ENCODE data around the gene EXD3.

Gene EXD3

GRCh38 chr9:137359850-137360249, 63.1 kb downstream of the EXD3 start:
- H3K4me3 ChIP-seq (ENCODE audit: extremely low read depth, insufficient read depth, low read length, poor library complexity, severe bottlenecking): no peak overlapping the region
- H3K36me3 ChIP-seq (ENCODE audit: control insufficient read depth, insufficient read depth, low read length): no peaks in the 10 kb centered on the region
- peaks cover 14% of the 10 kb centered on the region for H3K9me3 ChIP-seq (ENCODE audit: control insufficient read depth, low read length)
- no peak overlapping the region for H3K27ac ChIP-seq (ENCODE audit: low read depth, low read length, severe bottlenecking)
- WGBS, 2 experiments (ENCODE audit: insufficient coverage in 2 of 2): no CpG with 5 or more reads among the region's 5 CpGs
- no peaks in the 10 kb centered on the region for H3K4me1 ChIP-seq (ENCODE audit: control insufficient read depth, insufficient read depth, low read length, poor library complexity, severe bottlenecking)

- no peaks in the 10 kb centered on the region for H3K4me1 ChIP-seq (ENCODE audit: control insufficient read depth, insufficient read depth, low read length, poor library complexity, severe bottlenecking)
- 95% methylated on average over 7 to 10 of the region's 10 CpGs for WGBS, 2 experiments (ENCODE audit: insufficient coverage in 2 of 2)
- peaks cover 18% of the 10 kb centered on the region for H3K9me3 ChIP-seq (ENCODE audit: control insufficient read depth, low read length)
- H3K36me3 ChIP-seq (ENCODE audit: control insufficient read depth, insufficient read depth, low read length): no peaks in the 10 kb centered on the region
- no peak overlapping the region for H3K4me3 ChIP-seq (ENCODE audit: extremely low read depth, insufficient read depth, low read length, poor library complexity, severe bottlenecking)
- H3K27ac ChIP-seq (ENCODE audit: low read depth, low read length, severe bottlenecking): no peak overlapping the region
Measured at GRCh38 chr9:137358126-137358525, 64.8 kb downstream of the EXD3 start.

GRCh38 chr9:137357166-137357565, 65.8 kb downstream of the EXD3 start:
- 78 to 82% methylated on average over 3 to 4 of the region's 4 CpGs for WGBS, 2 experiments (ENCODE audit: insufficient coverage in 2 of 2)
- Histone ChIP-seq H3K9me3 (ENCODE audit: control insufficient read depth, low read length) (peaks cover 18% of the 10 kb centered on the region), H3K4me3 (ENCODE audit: extremely low read depth, insufficient read depth, low read length, poor library complexity, severe bottlenecking) (no peak overlapping the region), H3K36me3 (ENCODE audit: control insufficient read depth, insufficient read depth, low read length) (no peaks in the 10 kb centered on the region), H3K4me1 (ENCODE audit: control insufficient read depth, insufficient read depth, low read length, poor library complexity, severe bottlenecking) (no peaks in the 10 kb centered on the region), H3K27ac (ENCODE audit: low read depth, low read length, severe bottlenecking) (no peak overlapping the region)

- WGBS, 2 experiments (ENCODE audit: insufficient coverage in 2 of 2): 79 to 80% methylated on average over 12 to 16 of the region's 18 CpGs
- no peaks in the 10 kb centered on the region for H3K4me1 ChIP-seq (ENCODE audit: control insufficient read depth, insufficient read depth, low read length, poor library complexity, severe bottlenecking)
- no peaks in the 10 kb centered on the region for H3K36me3 ChIP-seq (ENCODE audit: control insufficient read depth, insufficient read depth, low read length)
- H3K27ac ChIP-seq (ENCODE audit: low read depth, low read length, severe bottlenecking): no peak overlapping the region
- no peak overlapping the region for H3K4me3 ChIP-seq (ENCODE audit: extremely low read depth, insufficient read depth, low read length, poor library complexity, severe bottlenecking)
- peaks cover 18% of the 10 kb centered on the region for H3K9me3 ChIP-seq (ENCODE audit: control insufficient read depth, low read length)
Measured at GRCh38 chr9:137355761-137356365, 67.1 kb downstream of the EXD3 start.

- Histone ChIP-seq H3K36me3 (ENCODE audit: control insufficient read depth, insufficient read depth, low read length) (no peaks in the 10 kb centered on the region), H3K4me1 (ENCODE audit: control insufficient read depth, insufficient read depth, low read length, poor library complexity, severe bottlenecking) (no peaks in the 10 kb centered on the region), H3K4me3 (ENCODE audit: extremely low read depth, insufficient read depth, low read length, poor library complexity, severe bottlenecking) (no peak overlapping the region), H3K27ac (ENCODE audit: low read depth, low read length, severe bottlenecking) (no peak overlapping the region), H3K9me3 (ENCODE audit: control insufficient read depth, low read length) (peaks cover 18% of the 10 kb centered on the region)
- 91 to 98% methylated on average over 13 to 22 of the region's 30 CpGs for WGBS, 2 experiments (ENCODE audit: insufficient coverage in 2 of 2)
Measured at GRCh38 chr9:137354845-137355760, 67.9 kb downstream of the EXD3 start.

GRCh38 chr9:137354153-137354844, 68.7 kb downstream of the EXD3 start:
- no peak overlapping the region for H3K27ac ChIP-seq (ENCODE audit: low read depth, low read length, severe bottlenecking)
- no peaks in the 10 kb centered on the region for H3K36me3 ChIP-seq (ENCODE audit: control insufficient read depth, insufficient read depth, low read length)
- 92% methylated on average over 28 of the region's 28 CpGs for WGBS, 2 experiments (ENCODE audit: insufficient coverage in 2 of 2)
- H3K4me1 ChIP-seq (ENCODE audit: control insufficient read depth, insufficient read depth, low read length, poor library complexity, severe bottlenecking): no peaks in the 10 kb centered on the region
- no peak overlapping the region for H3K4me3 ChIP-seq (ENCODE audit: extremely low read depth, insufficient read depth, low read length, poor library complexity, severe bottlenecking)
- peaks cover 21% of the 10 kb centered on the region for H3K9me3 ChIP-seq (ENCODE audit: control insufficient read depth, low read length)

GRCh38 chr9:137353223-137354152, 69.5 kb downstream of the EXD3 start:
- Histone ChIP-seq H3K36me3 (ENCODE audit: control insufficient read depth, insufficient read depth, low read length) (no peaks in the 10 kb centered on the region), H3K27ac (ENCODE audit: low read depth, low read length, severe bottlenecking) (no peak overlapping the region), H3K4me3 (ENCODE audit: extremely low read depth, insufficient read depth, low read length, poor library complexity, severe bottlenecking) (no peak overlapping the region), H3K9me3 (ENCODE audit: control insufficient read depth, low read length) (peaks cover 21% of the 10 kb centered on the region), H3K4me1 (ENCODE audit: control insufficient read depth, insufficient read depth, low read length, poor library complexity, severe bottlenecking) (no peaks in the 10 kb centered on the region)
- WGBS, 2 experiments (ENCODE audit: insufficient coverage in 2 of 2): 92 to 95% methylated on average over 34 to 40 of the region's 43 CpGs

- H3K9me3 ChIP-seq (ENCODE audit: control insufficient read depth, low read length): peaks cover 25% of the 10 kb centered on the region
- 91 to 93% methylated on average over 20 to 26 of the region's 26 CpGs for WGBS, 2 experiments (ENCODE audit: insufficient coverage in 2 of 2)
- H3K27ac ChIP-seq (ENCODE audit: low read depth, low read length, severe bottlenecking): no peak overlapping the region
- no peak overlapping the region for H3K4me3 ChIP-seq (ENCODE audit: extremely low read depth, insufficient read depth, low read length, poor library complexity, severe bottlenecking)
- no peaks in the 10 kb centered on the region for H3K36me3 ChIP-seq (ENCODE audit: control insufficient read depth, insufficient read depth, low read length)
- no peaks in the 10 kb centered on the region for H3K4me1 ChIP-seq (ENCODE audit: control insufficient read depth, insufficient read depth, low read length, poor library complexity, severe bottlenecking)
Measured at GRCh38 chr9:137352511-137353222, 70.3 kb downstream of the EXD3 start.

GRCh38 chr9:137351781-137352501, 71.0 kb downstream of the EXD3 start:
- Histone ChIP-seq H3K4me3 (ENCODE audit: extremely low read depth, insufficient read depth, low read length, poor library complexity, severe bottlenecking) (no peak overlapping the region), H3K36me3 (ENCODE audit: control insufficient read depth, insufficient read depth, low read length) (no peaks in the 10 kb centered on the region), H3K9me3 (ENCODE audit: control insufficient read depth, low read length) (peaks cover 24% of the 10 kb centered on the region), H3K4me1 (ENCODE audit: control insufficient read depth, insufficient read depth, low read length, poor library complexity, severe bottlenecking) (no peaks in the 10 kb centered on the region), H3K27ac (ENCODE audit: low read depth, low read length, severe bottlenecking) (no peak overlapping the region)
- WGBS, 2 experiments (ENCODE audit: insufficient coverage in 2 of 2): 89 to 93% methylated on average over 16 to 19 of the region's 23 CpGs

Measured in mesodermal cell (in vitro differentiated cells).